OCI-LY7 (cell line): ENCODE results near the gene PTGDS. TPM values are rescaled to one million over a fixed set of nuclear protein-coding genes. Genes with fewer than 3 reads are reported as not detected.

ENCODE experiments used
- BruUV-seq: library from RNA; stranded (reverse); fragments of 400-500 nt; replicated peaks from 2 replicates; lab custom pipeline; 2021; lab: Mats Ljungman, UMichigan
- CTCF ChIA-PET: fragments of 300-600 bp; sonication (Branson Sonifier 250); formaldehyde crosslinking; loops from one replicate; lab custom pipeline; 2022; ENCODE audit warnings: antibody characterized with exemption; ENCODE audit not compliant: unreplicated experiment; lab: Charles Lee
- POLR2A ChIA-PET: fragments of 300-600 bp; sonication (Branson Sonifier 250); formaldehyde crosslinking; loops from one replicate; lab custom pipeline; 2022; ENCODE audit warnings: antibody characterized with exemption; lab: Charles Lee
- DNase-seq: peaks from one replicate; pipeline ENCODE4 v3.0.0-alpha.2; 2015; ENCODE audit warnings: low spot score
- H2AFZ ChIP-seq: fragments of 200-600 bp; sonication (generic), shearing (Covaris generic); 2 replicates; pipeline ENCODE4 v1.6.1; 2014; ENCODE audit warnings: mild to moderate bottlenecking, antibody characterized with exemption, low read length, moderate library complexity
- H3K27ac ChIP-seq: fragments of 200-600 bp; sonication (generic); 2 replicates; pipeline ENCODE4 v1.5.1; 2014; ENCODE audit warnings: mixed run types, low read depth, mild to moderate bottlenecking, moderate library complexity, low read length, inconsistent platforms; ENCODE audit not compliant: poor library complexity, severe bottlenecking
- H3K36me3 ChIP-seq: fragments of 200-600 bp; sonication (generic); 2 replicates; pipeline ENCODE4 v1.6.1; 2014; ENCODE audit warnings: mild to moderate bottlenecking, antibody characterized with exemption, low read length, moderate library complexity, mixed read lengths; ENCODE audit not compliant: insufficient read depth
- H3K4me1 ChIP-seq: fragments of 200-600 bp; sonication (generic); 2 replicates; pipeline ENCODE4 v1.5.1; 2014; ENCODE audit warnings: mild to moderate bottlenecking, low read length; ENCODE audit not compliant: insufficient read depth, poor library complexity, severe bottlenecking
- H3K4me2 ChIP-seq: fragments of 200-600 bp; sonication (generic); 2 replicates; pipeline ENCODE4 v1.6.1; 2014; ENCODE audit warnings: mild to moderate bottlenecking, low read length
- H3K4me3 ChIP-seq: fragments of 200-600 bp; sonication (generic); 2 replicates; pipeline ENCODE4 v1.5.1; 2014; ENCODE audit warnings: mild to moderate bottlenecking, low read depth, low read length; ENCODE audit not compliant: poor library complexity, severe bottlenecking
- H3K79me2 ChIP-seq: fragments of 200-600 bp; sonication (generic); 2 replicates; pipeline ENCODE4 v1.6.1; 2016; ENCODE audit warnings: low read depth, mild to moderate bottlenecking, low read length, moderate library complexity, mixed read lengths; ENCODE audit not compliant: insufficient read depth
- H3K9me2 ChIP-seq: fragments of 200-600 bp; sonication (generic); 2 replicates; pipeline ENCODE4 v1.6.1; 2016; ENCODE audit warnings: mild to moderate bottlenecking, low read length, mixed read lengths; ENCODE audit not compliant: insufficient read depth
- H3K9me3 ChIP-seq: fragments of 200-600 bp; sonication (generic); 2 replicates; pipeline ENCODE4 v1.6.1; 2014; ENCODE audit warnings: mild to moderate bottlenecking, mixed run types, low read length, mixed read lengths
- H4K20me1 ChIP-seq: fragments of 200-600 bp; sonication (generic); 2 replicates; pipeline ENCODE4 v1.6.1; 2014; ENCODE audit warnings: mild to moderate bottlenecking, antibody characterized with exemption, low read length, moderate library complexity, mixed read lengths; ENCODE audit not compliant: insufficient read depth
- EZH2phosphoT487 ChIP-seq: fragments of 200-600 bp; sonication (generic); IDR thresholded peaks from 2 replicates; pipeline ENCODE4 v1.6.1; 2018; ENCODE audit warnings: low read depth, borderline replicate concordance, mild to moderate bottlenecking, mixed run types, antibody characterized with exemption, low read length, moderate library complexity, mixed read lengths
- intact Hi-C: fragments of 100-400 bp; cut with micrococcal nuclease; formaldehyde crosslinking; loops from one replicate; pipeline ENCODE4 v1.10.0; 2022; ENCODE audit not compliant: unreplicated experiment
- total RNA-seq, 2 experiments: library from RNA; depleted of rRNA in 1 of 2; stranded (reverse); fragments of >200 nt in 1 of 2; shearing (Covaris generic) in 1 of 2; gene quantifications; 2 replicates each; pipeline ENCODE4 v1.2.3, GENCODE V29; 2014 to 2022
- TF ChIP-seq, protein P1 (sequence below): fragments of 200-600 bp; sonication (generic); conservative IDR thresholded peaks from 2 replicates; pipeline ENCODE4 v1.5.1; 2014; ENCODE audit warnings: mild to moderate bottlenecking, antibody characterized with exemption, low read length, moderate library complexity, mixed read lengths

Gene PTGDS
- total RNA-seq, 2 experiments from 2014 or later = not detected

DNA sequence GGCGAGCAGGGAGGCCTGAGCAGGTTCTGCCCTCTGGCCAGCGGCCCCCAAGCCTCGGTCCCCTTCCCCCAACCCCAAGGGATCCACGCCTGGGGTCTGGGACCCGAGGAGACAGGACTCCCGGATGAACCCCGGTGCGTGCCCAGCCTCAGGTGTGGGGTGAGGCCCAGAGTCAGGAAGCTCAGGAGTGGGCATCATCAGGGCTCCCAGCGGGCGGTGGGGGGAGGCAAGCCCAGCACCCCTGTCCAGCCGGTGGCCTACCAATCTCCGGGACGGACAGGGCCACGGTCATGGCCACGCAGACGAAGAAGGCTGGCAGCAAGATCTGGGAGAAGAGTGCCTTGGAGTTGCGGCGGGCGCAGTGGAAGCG is 36.3 kb downstream of the PTGDS start:
- Histone ChIP-seq H4K20me1 (no peaks in the 10 kb centered on the region), H3K4me2 (no peak overlapping the region), H3K36me3 (no peaks in the 10 kb centered on the region), H3K79me2 (no peaks in the 10 kb centered on the region), H3K9me3 (no peaks in the 10 kb centered on the region), H3K27ac (no peak overlapping the region), H3K4me1 (peaks cover 4% of the 10 kb centered on the region), H3K9me2 (no peaks in the 10 kb centered on the region), H3K4me3 (no peak overlapping the region), H2AFZ (no peak overlapping the region)
- CTCF ChIA-PET = no interaction called here
- TF ChIP-seq, protein P1, sequence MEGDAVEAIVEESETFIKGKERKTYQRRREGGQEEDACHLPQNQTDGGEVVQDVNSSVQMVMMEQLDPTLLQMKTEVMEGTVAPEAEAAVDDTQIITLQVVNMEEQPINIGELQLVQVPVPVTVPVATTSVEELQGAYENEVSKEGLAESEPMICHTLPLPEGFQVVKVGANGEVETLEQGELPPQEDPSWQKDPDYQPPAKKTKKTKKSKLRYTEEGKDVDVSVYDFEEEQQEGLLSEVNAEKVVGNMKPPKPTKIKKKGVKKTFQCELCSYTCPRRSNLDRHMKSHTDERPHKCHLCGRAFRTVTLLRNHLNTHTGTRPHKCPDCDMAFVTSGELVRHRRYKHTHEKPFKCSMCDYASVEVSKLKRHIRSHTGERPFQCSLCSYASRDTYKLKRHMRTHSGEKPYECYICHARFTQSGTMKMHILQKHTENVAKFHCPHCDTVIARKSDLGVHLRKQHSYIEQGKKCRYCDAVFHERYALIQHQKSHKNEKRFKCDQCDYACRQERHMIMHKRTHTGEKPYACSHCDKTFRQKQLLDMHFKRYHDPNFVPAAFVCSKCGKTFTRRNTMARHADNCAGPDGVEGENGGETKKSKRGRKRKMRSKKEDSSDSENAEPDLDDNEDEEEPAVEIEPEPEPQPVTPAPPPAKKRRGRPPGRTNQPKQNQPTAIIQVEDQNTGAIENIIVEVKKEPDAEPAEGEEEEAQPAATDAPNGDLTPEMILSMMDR = no peak
- no peak for TF ChIP-seq EZH2phosphoT487
- POLR2A ChIA-PET = no interaction called here
- DNase-seq = no peak
- no TSS peak for BruUV-seq
- intact Hi-C loops = no loop called here

- Histone ChIP-seq H3K9me2 (no peaks in the 10 kb centered on the region), H3K27ac (no peak overlapping the region), H4K20me1 (no peaks in the 10 kb centered on the region), H3K79me2 (no peaks in the 10 kb centered on the region), H3K4me1 (peaks cover 1% of the 10 kb centered on the region), H3K4me2 (no peak overlapping the region), H3K36me3 (no peaks in the 10 kb centered on the region), H2AFZ (no peak overlapping the region), H3K9me3 (no peaks in the 10 kb centered on the region), H3K4me3 (no peak overlapping the region)
- CTCF ChIA-PET = no interaction called here
- no peak for DNase-seq
- no TSS peak for BruUV-seq
- POLR2A ChIA-PET = no interaction called here
- intact Hi-C loops = no loop called here
- TF ChIP-seq EZH2phosphoT487 = no peak
- TF ChIP-seq, protein P1 = no peak
Measured at GRCh38 chr9:137014166-137014565, 36.9 kb downstream of the PTGDS start.

- no peaks in the 10 kb centered on the region for H4K20me1 ChIP-seq
- H3K4me3 ChIP-seq = no peak overlapping the region
- DNase-seq = no peak
- intact Hi-C loops = no loop called here
- peaks cover 9% of the 10 kb centered on the region for H3K4me1 ChIP-seq
- no peak overlapping the region for H2AFZ ChIP-seq
- no peaks in the 10 kb centered on the region for H3K36me3 ChIP-seq
- no peak overlapping the region for H3K4me2 ChIP-seq
- H3K9me3 ChIP-seq = no peaks in the 10 kb centered on the region
- no peaks in the 10 kb centered on the region for H3K9me2 ChIP-seq
- no peaks in the 10 kb centered on the region for H3K79me2 ChIP-seq
- TF ChIP-seq, protein P1 = no peak
- TF ChIP-seq EZH2phosphoT487 = no peak
- BruUV-seq = no TSS peak
- ChIA-PET CTCF (no interaction called here), POLR2A (no interaction called here)
- no peak overlapping the region for H3K27ac ChIP-seq
Measured at GRCh38 chr9:137014776-137015539, 37.7 kb downstream of the PTGDS start.
